K562 (cell line): ENCODE measurements around the gene HOXA2. TPM values are rescaled to one million over a fixed set of nuclear protein-coding genes. Genes with fewer than 3 reads are reported as not detected.

ENCODE experiments used
- ATAC-seq: fragments of 200-7000 bp; cut with Tn5 transposase; 3 replicates; pipeline ENCODE4 v1.9.1; 2020; ENCODE audit warnings: moderate library complexity
- BruUV-seq: library from RNA; stranded (reverse); fragments of 400-500 nt; replicated peaks from 2 replicates; lab custom pipeline; 2021; lab: Mats Ljungman, UMichigan
- CTCF ChIA-PET: fragments of 300-600 bp; formaldehyde crosslinking; extraction: SDS; loops from one replicate; lab custom pipeline; 2021; ENCODE audit warnings: low intra/inter-chr PET ratio; lab: Yijun Ruan, JAX
- POLR2A ChIA-PET: fragments of 300-600, 350-650 bp; sonication (Branson Sonifier 250); formaldehyde crosslinking; extraction: SDS; loops from one replicate; lab custom pipeline; 2021; ENCODE audit warnings: antibody characterized with exemption, inconsistent platforms; lab: Yijun Ruan, JAX
- DNase-seq, 4 experiments: peaks; one replicate each; pipeline versions ENCODE4 v3.0.0 to v3.0.0-alpha.2; 2011 to 2018; ENCODE audit warnings: low spot score in 3 of 4, mixed read lengths in 3 of 4; ENCODE audit errors: extremely low read depth in 1 of 4
- FAIRE-seq: peaks from 2 replicates; lab custom pipeline; 2011; peaks lifted over from hg19 to GRCh38; lab: Jason Lieb, UNC
- H2AFZ ChIP-seq: 2 replicates; pipeline ENCODE4 v1.6.0; 2011; ENCODE audit warnings: low read depth, low read length, control low read depth, inconsistent platforms
- H3K27ac ChIP-seq: fragments of 200-600 bp; 3 replicates; pipeline ENCODE4 v1.8.0; 2011; ENCODE audit warnings: low read depth, mild to moderate bottlenecking, control low read depth, inconsistent platforms, low read length, moderate library complexity, mixed read lengths; ENCODE audit errors: extremely low read depth
- H3K27me3 ChIP-seq, 2 experiments: fragments of 300-600 bp in 1 of 2; 2 replicates in 1 of 2; 3 replicates in 1 of 2; pipeline versions ENCODE4 v1.6.0 to v1.8.0; 2011; ENCODE audit warnings: inconsistent platforms in 2 of 2, low read length in 2 of 2, mild to moderate bottlenecking in 1 of 2, mixed read lengths in 1 of 2, moderate library complexity in 1 of 2; ENCODE audit not compliant: control insufficient read depth in 2 of 2, insufficient read depth in 2 of 2
- H3K36me3 ChIP-seq: fragments of 300-600 bp; 3 replicates; pipeline ENCODE4 v1.8.0; 2011; ENCODE audit warnings: mild to moderate bottlenecking, low read length, inconsistent platforms; ENCODE audit not compliant: control insufficient read depth, insufficient read depth
- H3K4me1 ChIP-seq, 2 experiments: fragments of 200-600 bp in 1 of 2; replicated peaks in 1 of 2; 2 replicates in 1 of 2; 3 replicates in 1 of 2; pipeline versions ENCODE4 v1.5.1 to v1.8.0; 2011; ENCODE audit warnings: inconsistent platforms in 2 of 2, low read length in 2 of 2, mild to moderate bottlenecking in 1 of 2, mixed read lengths in 1 of 2, moderate library complexity in 1 of 2; ENCODE audit not compliant: control insufficient read depth in 2 of 2, insufficient read depth in 2 of 2
- H3K4me2 ChIP-seq: 2 replicates; pipeline ENCODE4 v1.6.1; 2011; ENCODE audit warnings: low read length, control low read depth, inconsistent platforms, mixed read lengths; ENCODE audit not compliant: insufficient read depth
- H3K4me3 ChIP-seq: fragments of 200-600 bp; sonication (generic), shearing (Covaris generic); 2 replicates; pipeline ENCODE4 v1.5.1; 2016; ENCODE audit warnings: control low read depth, inconsistent platforms
- H3K79me2 ChIP-seq: fragments of 200-600 bp; 3 replicates; pipeline ENCODE4 v1.8.0; 2011; ENCODE audit warnings: low read length, inconsistent platforms; ENCODE audit not compliant: control insufficient read depth, insufficient read depth
- H3K9ac ChIP-seq, 2 experiments: 2 replicates each; pipeline versions ENCODE4 v1.6.0 to v1.6.1; 2011; ENCODE audit warnings: low read depth in 2 of 2, low read length in 2 of 2, control low read depth in 1 of 2, inconsistent platforms in 1 of 2, mild to moderate bottlenecking in 1 of 2, mixed read lengths in 1 of 2; ENCODE audit not compliant: insufficient read depth in 1 of 2
- H3K9me1 ChIP-seq: one replicate; pipeline ENCODE4 v1.6.0; 2011; ENCODE audit warnings: inconsistent platforms, mild to moderate bottlenecking, low read length, moderate library complexity; ENCODE audit not compliant: control insufficient read depth, insufficient read depth
- H3K9me3 ChIP-seq: replicated peaks from 2 replicates; pipeline ENCODE4 v1.5.1; 2011; ENCODE audit warnings: low read depth, low read length, inconsistent platforms; ENCODE audit not compliant: control insufficient read depth, insufficient read depth
- H4K20me1 ChIP-seq: replicated peaks from 2 replicates; pipeline ENCODE4 v1.6.1; 2011; ENCODE audit warnings: low read length, inconsistent platforms, mixed read lengths; ENCODE audit not compliant: control insufficient read depth, insufficient read depth
- ASH1L ChIP-seq: fragments of 450-650 bp; IDR thresholded peaks from 2 replicates; pipeline ENCODE4 v1.6.1; 2018; ENCODE audit warnings: borderline replicate concordance, mild to moderate bottlenecking, low read depth; ENCODE audit not compliant: partially characterized antibody
- CREB5 ChIP-seq: fragments of 250-450 bp; sonication (Bioruptor Pico); IDR thresholded peaks from 2 replicates; pipeline ENCODE4 v1.5.0; 2020; ENCODE audit warnings: mild to moderate bottlenecking
- DMBX1 ChIP-seq: fragments of 250-450 bp; sonication (Bioruptor Pico); IDR thresholded peaks from 2 replicates; pipeline ENCODE4 v1.8.0; 2022; ENCODE audit warnings: inconsistent platforms, mild to moderate bottlenecking, moderate library complexity, borderline replicate concordance
- FOXJ3 ChIP-seq: sonication (generic); formaldehyde crosslinking; IDR thresholded peaks from 2 replicates; pipeline ENCODE4 v1.4.0; 2020; ENCODE audit warnings: mild to moderate bottlenecking, missing genetic modification reagents
- HDAC2 ChIP-seq: fragments of 450-650 bp; IDR thresholded peaks from 2 replicates; pipeline ENCODE4 v1.6.1; 2016; ENCODE audit warnings: mild to moderate bottlenecking
- HLTF ChIP-seq: fragments of 450-650 bp; IDR thresholded peaks from 2 replicates; pipeline ENCODE4 v1.6.1; 2016
- HNRNPLL ChIP-seq: fragments of 200-400 bp; formaldehyde crosslinking; IDR thresholded peaks from 2 replicates; pipeline ENCODE4 v1.6.1; 2017; ENCODE audit warnings: low read length, low read depth, mild to moderate bottlenecking; ENCODE audit not compliant: poor library complexity, severe bottlenecking
- ILK ChIP-seq: fragments of 450-650 bp; IDR thresholded peaks from 2 replicates; pipeline ENCODE4 v1.6.1; 2016; ENCODE audit warnings: missing genetic modification characterization, low read depth, mild to moderate bottlenecking, missing compliant biosample characterization, moderate library complexity, borderline replicate concordance
- MTA2 ChIP-seq: fragments of 450-650 bp; IDR thresholded peaks from 2 replicates; pipeline ENCODE4 v1.6.1; 2016; ENCODE audit warnings: low read depth
- NR0B1 ChIP-seq: fragments of 450-650 bp; IDR thresholded peaks from one replicate; pipeline ENCODE4 v1.6.1; 2018; ENCODE audit warnings: mild to moderate bottlenecking, moderate library complexity; ENCODE audit not compliant: partially characterized antibody
- RBFOX2 ChIP-seq: fragments of 200-400 bp; formaldehyde crosslinking; IDR thresholded peaks from 2 replicates; pipeline ENCODE4 v1.6.1; 2017; ENCODE audit warnings: low read depth, mild to moderate bottlenecking, low read length, moderate library complexity
- ZNF184 ChIP-seq: sonication (generic); formaldehyde crosslinking; IDR thresholded peaks from 2 replicates; pipeline ENCODE4 v1.5.0; 2020; ENCODE audit warnings: missing genetic modification reagents
- ZNF408 ChIP-seq: fragments of 250-450 bp; sonication (Bioruptor Pico); IDR thresholded peaks from 2 replicates; pipeline ENCODE4 v1.4.0; 2020; ENCODE audit warnings: low read depth, mild to moderate bottlenecking, moderate library complexity
- WGBS: fragments of 100-300 bp; shearing (Covaris generic); methylation state at CpG from one replicate; pipeline ENCODE4 v1.1.6; 2016; ENCODE audit warnings: low coverage, mixed read lengths; ENCODE audit not compliant: insufficient coverage; ENCODE audit errors: missing lambda C conversion rate; 5-methylcytosine and 5-hydroxymethylcytosine counted together
- in situ Hi-C: fragments of 300-500 bp; cut with MboI; formaldehyde crosslinking; loops from 4 replicates; pipeline ENCODE4 v1.15.0; 2018; ENCODE audit warnings: inconsistent platforms, mixed read lengths
- intact Hi-C: fragments of 100-400 bp; cut with micrococcal nuclease; formaldehyde crosslinking; loops from 2 replicates; pipeline ENCODE4 v1.14.2; 2022
- polyA plus RNA-seq, 8 experiments: library from polyadenylated mRNA; depleted of rRNA in 4 of 8; stranded (reverse) in 5 of 8; unstranded in 3 of 8; fragments of >200 nt; fragmentation: Nextera tagmentation in 2 of 8; fragmentation: Illumina TruSeq in 1 of 8; extraction: Ambion mirVana in 2 of 8; extraction: Trizol in 1 of 8; gene quantifications; 2 replicates each; pipeline versions ENCODE4 v1.2.1 to v1.2.3, GENCODE V29; 2011 to 2014; ENCODE audit warnings: inconsistent platforms in 1 of 8, missing spikeins in 1 of 8
- total RNA-seq, 7 experiments: library from RNA; depleted of rRNA in 6 of 7; stranded (reverse); fragments of >200 nt in 6 of 7; fragmentation: Illumina TruSeq in 2 of 7; extraction: Trizol in 2 of 7; gene quantifications; 2 replicates each; pipeline versions ENCODE4 v1.2.1 to v1.2.3, GENCODE V29; 2011 to 2021; ENCODE audit warnings: low replicate concordance in 1 of 7

HOXA2 gene
- total and polyA plus RNA-seq, 9 of the 15 experiments (the other 6 are each of a cell fraction or from before 2014, with no cell fraction given), result 0.04 TPM; not detected in 8

- Histone ChIP-seq H3K27me3 (peaks cover 30 to 62% of the 10 kb centered on the region in 2 experiments), H4K20me1 (no peaks in the 10 kb centered on the region), H3K9me3 (no peaks in the 10 kb centered on the region), H3K36me3 (no peaks in the 10 kb centered on the region), H3K4me3 (no peak overlapping the region), H2AFZ (no peak overlapping the region), H3K4me2 (no peak overlapping the region), H3K4me1 (peaks cover 6 to 7% of the 10 kb centered on the region in 2 experiments; a peak in 2 of 5 replicates), H3K79me2 (no peaks in the 10 kb centered on the region), H3K9me1 (no peaks in the 10 kb centered on the region), H3K27ac (no peak overlapping the region), H3K9ac (no peak overlapping the region)
- FAIRE-seq, result no peak
- intact Hi-C loops (no loop called here), in situ Hi-C loops (no loop called here)
- 7% methylated on average over 10 of the region's 11 CpGs for WGBS
- DNase-seq, result no peak
- ChIA-PET CTCF (no interaction called here), POLR2A (no interaction called here)
- no peak for ATAC-seq
- no peak for TF ChIP-seq DMBX1 (CRISPR knock-in tag)
- TF ChIP-seq FOXJ3 (CRISPR knock-in tag), result no peak
- TF ChIP-seq ASH1L, result no peak
- TF ChIP-seq ZNF408 (CRISPR knock-in tag), result no peak
- TF ChIP-seq NR0B1, result no peak
- no peak for TF ChIP-seq MTA2
- no peak for TF ChIP-seq HNRNPLL
- no peak for TF ChIP-seq ILK
- no peak for TF ChIP-seq HDAC2
- no peak for TF ChIP-seq RBFOX2
- TF ChIP-seq ZNF184 (CRISPR knock-in tag), result no peak
- no peak for TF ChIP-seq HLTF
- no peak for TF ChIP-seq CREB5 (CRISPR knock-in tag)
- BruUV-seq, result no TSS peak
Measured at GRCh38 chr7:27138985-27139333, 36.5 kb upstream of the HOXA2 start.
